NCI-H1930 (cell line): ENCODE results near the gene SPIRE1.
"Not testable (repeated sequence)": the region's sequence is repeated elsewhere in the genome, so short reads cannot be mapped to it uniquely, and the experiment has no call there.

Experiments
- DNase-seq, 2 experiments: peaks; one replicate each; lab custom pipeline; 2025; lab: John Stamatoyannopoulos, UW

SPIRE1 gene

DNA sequence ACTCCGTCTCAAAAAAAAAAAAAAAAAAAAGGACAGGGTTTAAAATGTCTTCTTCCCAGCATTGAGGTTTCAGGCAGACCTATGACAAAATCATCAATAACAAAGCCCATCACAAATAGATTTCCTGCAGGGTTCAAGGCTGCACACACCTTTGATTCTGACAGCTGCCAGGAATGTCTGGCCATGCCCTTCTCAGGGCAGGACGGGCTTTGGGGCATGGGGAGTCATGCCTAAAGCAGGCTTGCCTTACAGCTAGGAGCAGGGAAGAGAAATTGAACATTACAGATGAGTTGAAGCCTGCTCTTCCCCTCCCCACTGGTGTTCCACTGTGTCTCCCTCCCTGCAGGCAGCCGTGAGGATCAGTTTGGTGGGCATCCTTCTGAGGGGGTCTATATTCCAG, 246.5 kb downstream of the SPIRE1 start:
- DNase-seq, result no peak

DNA sequence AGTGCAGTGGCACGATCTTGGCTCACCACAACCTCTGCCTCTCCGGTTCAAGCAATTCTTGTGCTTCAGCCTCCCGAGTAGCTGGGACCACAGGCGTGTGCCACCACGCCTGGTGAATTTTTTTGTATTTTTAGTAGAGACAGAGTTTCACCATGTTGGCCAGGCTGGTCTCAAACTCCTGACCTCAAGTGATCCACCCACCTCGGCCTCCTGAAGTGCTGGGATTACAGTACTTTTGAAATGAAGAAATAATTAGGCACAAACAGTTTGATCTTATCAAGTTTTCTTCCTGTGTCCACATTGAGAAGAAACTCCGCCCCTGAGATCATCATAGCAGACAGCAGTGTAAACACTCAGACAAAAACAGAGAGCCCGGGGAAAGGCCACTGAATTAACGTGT, 247.2 kb downstream of the SPIRE1 start:
- DNase-seq, result not testable (repeated sequence)

DNA sequence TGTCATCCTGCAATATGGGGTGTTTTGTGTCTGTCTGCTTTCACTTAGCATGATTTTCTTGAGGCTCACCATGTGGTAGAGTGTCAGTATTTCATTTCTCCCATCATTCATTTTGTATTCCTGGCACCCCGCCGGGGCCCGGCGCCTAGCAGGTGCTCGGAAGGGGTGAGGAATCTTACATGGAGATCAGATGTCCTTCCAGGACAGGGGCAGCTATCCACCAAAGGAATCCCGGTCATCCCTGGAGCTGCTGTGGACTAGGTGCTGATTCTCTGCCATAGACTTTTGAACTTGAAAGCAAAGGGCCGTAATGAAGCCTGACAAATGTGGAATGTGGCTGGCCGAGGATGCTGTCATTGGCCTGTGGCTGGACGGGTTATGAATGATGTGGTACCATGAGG, 247.8 kb downstream of the SPIRE1 start:
- DNase-seq, result no peak

DNA sequence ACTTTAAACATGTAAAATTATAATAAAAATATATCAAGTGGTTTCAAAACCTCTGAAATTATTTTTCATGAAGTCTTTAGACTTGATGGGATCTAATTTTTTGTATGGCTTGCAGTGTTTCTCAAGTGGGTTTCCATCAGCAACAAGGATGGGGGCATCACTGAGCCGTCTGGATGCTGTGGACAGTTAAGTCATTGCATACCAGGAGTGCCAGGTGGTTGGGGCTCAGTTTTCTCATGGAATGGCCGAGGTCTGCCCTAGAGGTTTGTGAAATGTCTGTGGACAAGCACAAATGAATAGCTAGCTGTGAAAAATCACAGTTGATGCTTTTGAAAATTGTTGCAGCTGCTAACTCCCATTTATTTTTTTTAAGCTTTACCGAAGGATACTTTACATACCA, 248.4 kb downstream of the SPIRE1 start:
- no peak for DNase-seq

DNA sequence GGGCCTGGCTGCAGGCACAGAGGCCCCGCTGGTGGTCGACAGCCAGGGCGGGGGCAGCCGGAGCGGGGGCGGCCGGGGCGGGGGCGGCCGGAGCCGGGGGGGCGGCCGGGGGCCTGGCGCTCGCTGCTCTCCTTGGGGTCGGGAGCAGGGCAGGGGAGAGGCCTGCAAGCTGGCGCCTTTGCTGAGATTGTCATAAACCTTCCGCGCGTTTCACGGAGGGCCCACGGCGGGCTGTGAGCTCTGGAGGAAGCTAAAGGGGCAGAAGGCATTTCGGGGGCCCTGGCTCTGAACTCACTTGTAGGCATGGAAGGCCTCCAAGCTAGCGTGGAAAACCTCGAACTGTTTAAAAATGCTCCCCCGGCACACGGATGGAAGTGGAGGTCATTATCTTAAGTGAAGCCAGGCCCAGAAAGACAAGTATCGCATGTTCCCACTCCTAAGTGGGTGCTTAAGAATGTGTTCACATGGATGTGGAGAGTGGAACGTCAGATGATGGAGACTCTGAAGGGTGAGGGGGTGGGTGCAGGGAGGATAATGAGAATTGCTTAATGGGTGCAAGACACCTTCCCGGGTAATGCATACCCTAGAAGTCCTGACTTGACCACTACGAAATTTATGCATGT, 249.5 kb downstream of the SPIRE1 start:
- no peak for DNase-seq

DNA sequence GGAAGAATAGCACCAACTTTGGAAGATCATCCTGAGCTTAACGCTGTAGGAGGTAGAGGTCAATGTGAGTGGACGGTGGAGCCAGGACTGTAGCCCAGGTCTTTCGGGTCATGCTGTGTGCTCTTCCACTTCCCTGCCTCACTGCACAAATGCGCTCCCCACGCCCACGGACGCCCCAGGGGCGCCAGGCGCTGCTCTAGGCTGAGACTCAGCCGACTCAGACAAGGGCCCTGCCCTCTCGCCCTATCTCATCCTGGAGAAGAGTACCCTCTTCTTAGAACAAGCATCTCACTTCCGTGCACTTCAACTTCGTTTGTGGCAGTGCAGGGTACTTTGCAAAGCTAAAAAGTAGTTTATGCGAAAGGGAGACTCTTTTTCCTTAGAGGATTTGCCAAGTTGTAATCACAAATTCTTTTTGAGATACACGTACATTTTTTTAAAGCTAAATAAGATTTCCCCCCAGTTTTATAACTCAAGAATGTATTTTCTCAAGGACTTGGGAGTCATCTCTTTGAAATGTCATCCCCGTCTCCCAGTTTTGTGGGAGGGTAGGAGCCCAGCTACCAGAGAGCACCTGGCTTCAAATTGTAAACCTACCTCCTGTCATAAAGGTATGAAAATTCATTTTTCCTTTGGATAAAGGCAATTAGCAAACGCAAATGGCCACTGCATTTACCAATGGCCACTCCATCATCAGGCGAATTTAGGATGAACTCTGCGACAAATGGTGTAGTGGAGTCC, 251.4 kb downstream of the SPIRE1 start:
- DNase-seq, result no peak

DNA sequence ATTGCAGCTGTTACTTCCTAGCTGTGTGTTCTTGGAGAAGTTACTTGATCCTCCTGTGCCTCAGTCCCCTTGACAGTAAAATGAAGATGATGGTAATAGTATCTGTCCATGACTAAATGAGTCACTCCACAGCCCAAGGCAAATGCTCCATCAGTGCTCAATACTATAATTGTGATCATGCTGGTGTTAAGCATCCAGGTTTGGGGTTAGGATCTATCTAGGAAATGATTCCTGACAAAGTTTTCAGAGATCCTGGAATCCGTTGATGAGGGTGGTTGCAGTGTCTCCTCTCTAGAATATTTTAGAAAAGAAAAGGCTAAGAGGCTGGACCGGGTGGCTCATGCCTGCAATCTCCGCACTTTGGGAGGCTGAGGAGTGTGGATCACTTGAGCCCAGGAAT, 252.8 kb downstream of the SPIRE1 start:
- no peak for DNase-seq

DNA sequence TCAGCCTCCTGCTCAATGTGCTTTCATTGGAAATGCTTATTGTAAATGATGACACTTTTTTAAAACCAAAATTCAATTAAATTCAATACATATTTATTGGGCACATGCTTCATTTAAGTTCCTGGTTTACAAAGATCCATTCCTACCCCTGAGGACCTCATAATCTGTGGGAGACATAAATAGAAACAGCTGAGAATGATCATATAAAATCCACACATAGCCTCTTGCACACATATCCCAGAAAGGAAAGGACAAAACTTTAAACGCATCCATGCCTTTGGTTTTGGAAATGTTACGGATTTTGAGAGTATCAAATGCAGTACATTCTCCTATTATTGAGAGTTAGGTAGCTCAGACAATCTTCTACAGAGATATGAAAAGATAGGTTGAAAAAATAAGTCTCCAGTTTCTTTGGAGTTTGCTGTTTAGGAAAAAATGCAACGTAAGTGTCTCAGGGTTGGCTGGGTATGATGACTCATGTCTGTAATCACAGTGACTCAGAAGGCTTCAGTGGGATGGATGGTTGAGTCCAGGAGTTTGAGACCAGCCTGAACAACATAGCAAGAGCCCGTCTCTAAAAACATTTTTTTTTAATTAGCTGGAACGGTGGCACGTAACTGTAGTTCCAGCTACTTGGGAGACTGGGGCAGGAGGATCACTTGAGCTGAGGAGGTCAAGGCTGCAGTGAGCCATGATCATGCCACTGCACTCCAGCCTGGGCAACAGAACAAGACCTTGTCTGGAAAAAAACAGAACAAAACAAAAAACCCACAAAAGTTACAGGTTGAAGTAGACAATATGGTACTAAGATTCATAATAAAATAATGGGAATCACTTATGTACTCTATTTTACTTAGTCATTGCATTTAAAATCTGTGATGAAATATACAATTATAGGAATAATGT, 254.1 kb downstream of the SPIRE1 start:
- no peak for DNase-seq

DNA sequence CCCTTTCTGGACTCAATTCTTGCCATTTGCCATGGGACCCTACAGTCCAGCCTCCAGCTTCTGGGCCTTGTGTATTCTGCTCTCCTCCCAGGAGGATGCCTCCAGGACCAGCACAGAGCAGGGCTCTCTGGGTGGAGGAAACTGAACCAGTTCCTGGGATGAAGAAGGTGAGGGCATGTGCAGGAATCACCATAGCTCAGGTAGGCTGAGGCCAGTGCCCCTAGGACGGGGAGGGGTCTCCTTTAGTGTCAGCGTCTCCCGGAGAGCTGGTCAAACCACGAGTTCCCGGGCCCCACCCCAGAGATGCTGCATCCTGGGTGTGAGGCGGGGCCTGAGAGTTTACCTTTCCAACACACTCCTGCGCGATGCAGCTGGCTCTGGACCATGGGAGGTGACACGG, 256.0 kb downstream of the SPIRE1 start:
- no peak for DNase-seq

DNA sequence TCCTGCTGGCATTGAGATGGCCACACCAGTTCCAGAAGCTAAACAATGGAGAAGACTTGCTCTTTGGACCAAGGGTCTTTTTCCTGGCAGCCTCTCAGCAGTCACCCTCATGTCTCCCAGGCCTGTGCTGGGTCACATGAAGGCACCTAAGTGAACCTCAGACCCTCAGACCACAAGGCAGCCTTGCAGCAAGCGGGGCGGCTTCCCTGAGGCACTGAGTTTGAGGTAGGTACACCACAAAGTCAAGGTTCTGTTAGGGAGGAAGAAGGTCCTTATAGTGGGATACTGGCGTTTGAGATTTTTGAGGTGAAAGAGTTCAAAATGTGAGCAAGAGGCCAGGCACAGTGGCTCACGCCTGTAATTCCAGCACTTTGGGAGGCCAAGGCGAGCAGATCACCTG, 258.7 kb downstream of the SPIRE1 start:
- DNase-seq, result no peak

DNA sequence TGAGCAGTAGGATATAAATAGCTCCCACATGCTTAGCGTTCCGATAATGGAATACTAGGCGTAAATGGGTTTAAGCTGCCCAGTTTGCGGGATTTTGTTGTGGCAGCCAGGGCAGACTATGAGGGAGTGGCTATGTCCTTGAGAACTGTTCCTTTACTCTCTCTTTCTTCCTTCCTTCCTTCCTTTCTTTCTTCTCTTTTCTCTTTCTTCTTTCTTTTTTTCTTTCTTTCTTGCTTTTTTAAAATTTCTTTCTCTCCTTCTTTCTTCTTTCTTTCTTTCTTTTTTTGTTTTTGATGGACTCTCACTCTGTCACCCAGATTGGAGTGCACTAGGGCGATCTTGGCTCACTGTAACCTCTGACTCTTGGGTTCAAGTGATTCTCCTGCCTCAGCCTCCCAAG, 259.3 kb downstream of the SPIRE1 start:
- DNase-seq, result no peak

DNA sequence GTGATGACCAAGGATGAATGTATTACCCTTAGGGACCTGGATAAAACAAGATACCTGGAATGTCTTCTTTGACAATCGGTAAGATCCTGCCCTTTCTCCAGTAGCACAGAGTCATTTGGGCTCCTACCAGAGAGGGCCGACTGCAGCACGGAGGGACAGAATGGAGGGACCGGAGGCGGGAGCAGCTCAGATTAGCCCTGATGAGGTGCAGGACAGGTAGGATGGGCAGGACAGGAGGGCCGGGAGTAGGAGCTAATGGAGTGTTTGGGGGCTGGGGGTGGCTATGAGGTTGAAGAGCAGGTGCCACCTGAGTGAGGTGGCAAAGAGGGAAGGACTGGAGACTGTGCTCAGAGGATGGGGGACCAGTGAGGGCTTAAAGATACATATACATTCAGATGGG, 260.1 kb downstream of the SPIRE1 start:
- no peak for DNase-seq

DNA sequence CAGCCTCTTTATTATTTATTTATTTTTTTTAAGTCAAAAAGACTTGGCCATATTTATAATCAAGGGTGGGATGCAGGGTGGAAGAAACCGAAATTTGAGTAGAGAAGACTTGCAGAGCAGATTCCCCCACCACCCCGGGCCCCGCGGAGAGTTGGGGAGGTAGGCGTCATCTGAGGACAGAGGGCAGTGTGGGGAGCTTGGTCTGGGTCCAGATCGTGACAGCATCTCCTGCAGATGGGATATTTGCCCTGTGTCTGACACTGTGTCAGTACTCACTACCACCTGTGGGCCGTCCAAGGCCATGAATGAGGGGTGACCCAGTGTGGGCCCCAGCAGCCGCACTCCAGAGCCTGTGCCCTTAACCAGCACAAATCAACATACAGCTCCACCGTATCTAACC, 260.7 kb downstream of the SPIRE1 start:
- DNase-seq, result no peak
